Fibroblast of lung (primary cell): ENCODE results near the gene COBL.

ENCODE experiments used
- CTCF ChIP-seq, 2 donors: IDR thresholded peaks in 1 of 2; conservative IDR thresholded peaks in 1 of 2; 1 replicate in 1 of 2; 2 replicates in 1 of 2; pipeline ENCODE4 v1.5.1; 2011 to 2012; ENCODE audit warnings: low read length in 2 of 2, control low read depth in 1 of 2, inconsistent platforms in 1 of 2, low read depth in 1 of 2, mild to moderate bottlenecking in 1 of 2
- EZH2 ChIP-seq: IDR thresholded peaks from 2 replicates; pipeline ENCODE4 v1.5.1; 2012; ENCODE audit warnings: low read length, control low read depth, mild to moderate bottlenecking; ENCODE audit errors: missing control alignments

DNA sequence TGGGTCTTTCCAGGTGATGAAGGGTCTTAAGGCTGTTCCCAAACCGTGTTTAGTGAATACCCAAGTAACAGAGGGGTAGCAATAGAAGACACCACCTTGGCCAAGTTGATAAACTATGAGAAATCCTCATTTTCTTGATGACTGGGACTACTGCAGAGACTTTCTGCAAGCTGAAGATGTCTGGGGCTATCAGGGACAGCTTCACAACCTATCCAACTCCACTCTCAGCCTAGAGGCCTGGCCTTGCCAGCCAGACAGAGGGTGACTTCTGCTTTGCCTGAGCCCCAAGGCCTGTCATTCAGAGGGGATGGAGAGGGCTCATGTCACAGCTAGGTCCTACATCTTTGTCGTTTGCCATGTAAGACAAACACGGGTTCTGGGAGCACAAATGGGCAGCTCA, 278.0 kb downstream of the COBL start:
- no peak for TF ChIP-seq CTCF (conservative IDR thresholded peaks at IDR 0.05 in 1 of 2, IDR thresholded peaks at IDR 0.05 in 1 of 2; ENCODE audit: low read depth in 1 of 2, low read length in 2 of 2)
- no peak for TF ChIP-seq EZH2
